GM12878 (cell line): ENCODE data around the gene LILRB3.

ENCODE experiments used
- EZH2 ChIP-seq: IDR thresholded peaks from 2 replicates; pipeline ENCODE4 v1.6.1; 2012; ENCODE audit warnings: low read depth, mild to moderate bottlenecking, control low read depth, inconsistent platforms, low read length, borderline replicate concordance; ENCODE audit not compliant: control insufficient read depth
- PML ChIP-seq: IDR thresholded peaks from 2 replicates; pipeline ENCODE4 v1.6.1; 2012; ENCODE audit warnings: low read length, inconsistent platforms
- YY1 ChIP-seq: IDR thresholded peaks from 2 replicates; pipeline ENCODE4 v1.6.1; 2011; ENCODE audit warnings: low read depth, mild to moderate bottlenecking, low read length
- TF ChIP-seq, protein P1 (sequence below), 3 experiments: IDR thresholded peaks in 2 of 3; conservative IDR thresholded peaks in 1 of 3; 2 replicates each; pipeline ENCODE4 v1.5.1; 2011; ENCODE audit warnings: low read depth in 3 of 3, low read length in 3 of 3, mild to moderate bottlenecking in 3 of 3, control low read depth in 2 of 3, moderate library complexity in 2 of 3, inconsistent platforms in 1 of 3, mixed read lengths in 1 of 3; ENCODE audit not compliant: control insufficient read depth in 2 of 3, insufficient read depth in 1 of 3; ENCODE audit errors: extremely low read depth in 1 of 3
- TF ChIP-seq, protein P2 (sequence below): IDR thresholded peaks from 2 replicates; pipeline ENCODE4 v1.6.1; 2011; ENCODE audit warnings: low read depth, mild to moderate bottlenecking, low read length, moderate library complexity, borderline replicate concordance; ENCODE audit errors: extremely low read depth

- TF ChIP-seq EZH2 (no peak), YY1 (peak; percentile 78), PML (no peak)
- TF ChIP-seq, protein P1, sequence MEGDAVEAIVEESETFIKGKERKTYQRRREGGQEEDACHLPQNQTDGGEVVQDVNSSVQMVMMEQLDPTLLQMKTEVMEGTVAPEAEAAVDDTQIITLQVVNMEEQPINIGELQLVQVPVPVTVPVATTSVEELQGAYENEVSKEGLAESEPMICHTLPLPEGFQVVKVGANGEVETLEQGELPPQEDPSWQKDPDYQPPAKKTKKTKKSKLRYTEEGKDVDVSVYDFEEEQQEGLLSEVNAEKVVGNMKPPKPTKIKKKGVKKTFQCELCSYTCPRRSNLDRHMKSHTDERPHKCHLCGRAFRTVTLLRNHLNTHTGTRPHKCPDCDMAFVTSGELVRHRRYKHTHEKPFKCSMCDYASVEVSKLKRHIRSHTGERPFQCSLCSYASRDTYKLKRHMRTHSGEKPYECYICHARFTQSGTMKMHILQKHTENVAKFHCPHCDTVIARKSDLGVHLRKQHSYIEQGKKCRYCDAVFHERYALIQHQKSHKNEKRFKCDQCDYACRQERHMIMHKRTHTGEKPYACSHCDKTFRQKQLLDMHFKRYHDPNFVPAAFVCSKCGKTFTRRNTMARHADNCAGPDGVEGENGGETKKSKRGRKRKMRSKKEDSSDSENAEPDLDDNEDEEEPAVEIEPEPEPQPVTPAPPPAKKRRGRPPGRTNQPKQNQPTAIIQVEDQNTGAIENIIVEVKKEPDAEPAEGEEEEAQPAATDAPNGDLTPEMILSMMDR (IDR thresholded peaks at IDR 0.05 in 2 of 3, conservative IDR thresholded peaks at IDR 0.05 in 1 of 3; ENCODE audit: control insufficient read depth in 2 of 3, extremely low read depth in 1 of 3, insufficient read depth in 1 of 3, low read depth in 3 of 3, low read length in 3 of 3): peak; percentile 99; a peak in 5 of 6 replicates
- TF ChIP-seq, protein P2, sequence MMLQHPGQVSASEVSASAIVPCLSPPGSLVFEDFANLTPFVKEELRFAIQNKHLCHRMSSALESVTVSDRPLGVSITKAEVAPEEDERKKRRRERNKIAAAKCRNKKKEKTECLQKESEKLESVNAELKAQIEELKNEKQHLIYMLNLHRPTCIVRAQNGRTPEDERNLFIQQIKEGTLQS: no peak
These were observed 8.5 kb upstream of the LILRB3 start for GRCh38 chr19:54231077-54231931.
